HCT116 (cell line): Measurements from ENCODE around the gene GPR22. TPM values are rescaled to one million over a fixed set of nuclear protein-coding genes. Genes with fewer than 3 reads are reported as not detected.
A peak's percentile ranks its signal among the peaks of the same experiment; 100 is the strongest.

Experiments used
- ATAC-seq: fragments of 200-7000 bp; cut with Tn5 transposase; 2 replicates; pipeline ENCODE4 v1.9.1; 2020; ENCODE audit warnings: mild to moderate bottlenecking, moderate library complexity
- BruUV-seq: library from RNA; stranded (reverse); fragments of 400-500 nt; replicated peaks from 2 replicates; lab custom pipeline; 2021; lab: Mats Ljungman, UMichigan
- CTCF ChIA-PET: fragments of 300-600 bp; sonication (Branson Sonifier 250); formaldehyde crosslinking; loops from one replicate; lab custom pipeline; 2021; ENCODE audit warnings: antibody characterized with exemption; lab: Charles Lee
- POLR2A ChIA-PET: fragments of 300-600, 350-600 bp; sonication (Branson Sonifier 250); formaldehyde crosslinking; loops from one replicate; lab custom pipeline; 2021; ENCODE audit warnings: antibody characterized with exemption; lab: Charles Lee
- RAD21 ChIA-PET, 2 experiments: fragments of 300-600 bp; sonication (Branson Sonifier 250); formaldehyde crosslinking; loops; one replicate each; lab custom pipeline; 2023; ENCODE audit warnings: low total read pairs in 2 of 2; ENCODE audit not compliant: uncharacterized antibody in 2 of 2, unreplicated experiment in 2 of 2, low non-redundant PET in 1 of 2; lab: Charles Lee
- DNase-seq: peaks from one replicate; pipeline ENCODE4 v3.0.0-alpha.2; 2010; ENCODE audit warnings: low read depth, low spot score
- H2AFZ ChIP-seq: fragments of 200-600 bp; shearing (Covaris generic), sonication (generic); 2 replicates; pipeline ENCODE4 v1.6.1; 2017; ENCODE audit warnings: low read depth, mixed run types, mixed read lengths, antibody characterized with exemption, low read length; ENCODE audit not compliant: poor library complexity, severe bottlenecking
- H3K27ac ChIP-seq: 2 replicates; pipeline ENCODE4 v1.5.1; 2012; ENCODE audit warnings: low read depth, low read length
- H3K27me3 ChIP-seq: fragments of 200-600 bp; sonication (generic); 2 replicates; pipeline ENCODE4 v1.6.1; 2016; ENCODE audit warnings: mixed run types, low read length, mixed read lengths; ENCODE audit not compliant: insufficient read depth
- H3K36me3 ChIP-seq, 2 experiments: fragments of 200-500 bp in 1 of 2; fragments of 200-600 bp in 1 of 2; sonication (Bioruptor generic) in 1 of 2; sonication (generic) in 1 of 2; 2 replicates each; pipeline versions ENCODE4 v1.5.1 to v1.6.1; 2014 to 2016; ENCODE audit warnings: low read length in 2 of 2, inconsistent platforms in 1 of 2, mixed read lengths in 1 of 2, mixed run types in 1 of 2; ENCODE audit not compliant: insufficient read depth in 2 of 2, control insufficient read depth in 1 of 2
- H3K4me1 ChIP-seq, 2 experiments: fragments of 200-600 bp in 1 of 2; sonication (generic) in 1 of 2; 2 replicates each; pipeline versions ENCODE4 v1.5.1 to v1.6.1; 2012 to 2017; ENCODE audit warnings: low read length in 2 of 2, inconsistent platforms in 1 of 2, mild to moderate bottlenecking in 1 of 2, mixed read lengths in 1 of 2, mixed run types in 1 of 2, moderate library complexity in 1 of 2; ENCODE audit not compliant: insufficient read depth in 2 of 2, control insufficient read depth in 1 of 2
- H3K4me2 ChIP-seq: fragments of 200-600 bp; sonication (generic); 2 replicates; pipeline ENCODE4 v1.6.1; 2017; ENCODE audit warnings: mixed run types, low read length, mixed read lengths
- H3K4me3 ChIP-seq, 2 experiments: fragments of 200-600 bp in 1 of 2; sonication (generic) in 1 of 2; replicated peaks in 1 of 2; 2 replicates each; pipeline ENCODE4 v1.5.1; 2011 to 2016; ENCODE audit warnings: low read length in 2 of 2, control low read depth in 1 of 2, low read depth in 1 of 2, mild to moderate bottlenecking in 1 of 2, mixed read lengths in 1 of 2, mixed run types in 1 of 2
- H3K79me2 ChIP-seq: fragments of 200-600 bp; sonication (generic); 2 replicates; pipeline ENCODE4 v1.6.1; 2017; ENCODE audit warnings: mild to moderate bottlenecking, mixed run types, low read length, moderate library complexity, mixed read lengths; ENCODE audit not compliant: insufficient read depth
- H3K9ac ChIP-seq: fragments of 200-600 bp; sonication (generic); 2 replicates; pipeline ENCODE4 v1.6.1; 2016; ENCODE audit warnings: low read length, mixed read lengths
- H3K9me2 ChIP-seq: fragments of 200-600 bp; sonication (generic), shearing (Covaris generic); 2 replicates; pipeline ENCODE4 v1.6.1; 2017; ENCODE audit warnings: mixed run types, mild to moderate bottlenecking, moderate library complexity; ENCODE audit not compliant: insufficient read depth
- H3K9me3 ChIP-seq, 2 experiments: fragments of 200-500 bp in 1 of 2; fragments of 200-600 bp in 1 of 2; sonication (Bioruptor generic) in 1 of 2; sonication (generic) in 1 of 2; 2 replicates each; pipeline ENCODE4 v1.6.1; 2014 to 2017; ENCODE audit warnings: low read length in 2 of 2, mixed read lengths in 2 of 2, inconsistent platforms in 1 of 2, low read depth in 1 of 2, mild to moderate bottlenecking in 1 of 2, mixed run types in 1 of 2, moderate library complexity in 1 of 2; ENCODE audit not compliant: control insufficient read depth in 1 of 2, insufficient read depth in 1 of 2
- H4K20me1 ChIP-seq: fragments of 200-600 bp; sonication (generic), shearing (Covaris generic); 2 replicates; pipeline ENCODE4 v1.6.1; 2017; ENCODE audit warnings: mixed run types, mild to moderate bottlenecking, moderate library complexity; ENCODE audit not compliant: insufficient read depth
- CBX3 ChIP-seq: IDR thresholded peaks from 2 replicates; pipeline ENCODE4 v1.6.1; 2012; ENCODE audit warnings: low read depth
- EGR1 ChIP-seq: IDR thresholded peaks from 2 replicates; pipeline ENCODE4 v1.6.1; 2012; ENCODE audit warnings: low read depth
- EZH2 ChIP-seq: fragments of 200-600 bp; sonication (generic); IDR thresholded peaks from 2 replicates; pipeline ENCODE4 v1.6.1; 2017; ENCODE audit warnings: antibody characterized with exemption, mixed run types
- FOSL1 ChIP-seq: IDR thresholded peaks from 2 replicates; pipeline ENCODE4 v1.6.1; 2012; ENCODE audit warnings: low read depth
- JUND ChIP-seq: IDR thresholded peaks from 2 replicates; pipeline ENCODE4 v1.6.1; 2012
- POLR2A ChIP-seq: IDR thresholded peaks from 2 replicates; pipeline ENCODE4 v1.7.0; 2011; ENCODE audit warnings: borderline replicate concordance; ENCODE audit not compliant: insufficient read depth, insufficient read length; ENCODE audit errors: extremely low read depth
- POLR2AphosphoS5 ChIP-seq: IDR thresholded peaks from 2 replicates; pipeline ENCODE4 v1.6.1; 2011; ENCODE audit warnings: mild to moderate bottlenecking, low read depth, low read length, moderate library complexity
- SP1 ChIP-seq: IDR thresholded peaks from 2 replicates; pipeline ENCODE4 v1.6.1; 2012; ENCODE audit warnings: low read depth
- SRF ChIP-seq: IDR thresholded peaks from 2 replicates; pipeline ENCODE4 v1.6.1; 2012; ENCODE audit warnings: low read depth
- YY1 ChIP-seq: IDR thresholded peaks from 2 replicates; pipeline ENCODE4 v1.6.1; 2011; ENCODE audit warnings: low read length, low read depth, moderate library complexity, mild to moderate bottlenecking; ENCODE audit not compliant: insufficient replicate concordance; ENCODE audit errors: extremely low read depth
- ZBTB33 ChIP-seq: IDR thresholded peaks from 2 replicates; pipeline ENCODE4 v1.6.1; 2011; ENCODE audit warnings: mild to moderate bottlenecking, low read length, moderate library complexity; ENCODE audit not compliant: insufficient replicate concordance; ENCODE audit errors: extremely low read depth
- ZFX ChIP-seq: fragments of 450-650 bp; IDR thresholded peaks from 2 replicates; pipeline ENCODE4 v1.6.1; 2017
- intact Hi-C: fragments of 100-400 bp; cut with micrococcal nuclease; formaldehyde crosslinking; loops from 2 replicates; pipeline ENCODE4 v1.10.0; 2022
- total RNA-seq: library from RNA; stranded (reverse); gene quantifications from one replicate; pipeline ENCODE4 v1.2.1, GENCODE V29; 2021; ENCODE audit not compliant: unreplicated experiment
- TF ChIP-seq, protein P1 (sequence below): IDR thresholded peaks from 2 replicates; pipeline ENCODE4 v1.6.1; 2012; ENCODE audit warnings: low read depth

Gene GPR22
- total RNA-seq, 1 experiment from 2014 or later: not detected

GRCh38 chr7:107446988-107447387 is 22.9 kb upstream of the GPR22 start:
- TF ChIP-seq, protein P1, sequence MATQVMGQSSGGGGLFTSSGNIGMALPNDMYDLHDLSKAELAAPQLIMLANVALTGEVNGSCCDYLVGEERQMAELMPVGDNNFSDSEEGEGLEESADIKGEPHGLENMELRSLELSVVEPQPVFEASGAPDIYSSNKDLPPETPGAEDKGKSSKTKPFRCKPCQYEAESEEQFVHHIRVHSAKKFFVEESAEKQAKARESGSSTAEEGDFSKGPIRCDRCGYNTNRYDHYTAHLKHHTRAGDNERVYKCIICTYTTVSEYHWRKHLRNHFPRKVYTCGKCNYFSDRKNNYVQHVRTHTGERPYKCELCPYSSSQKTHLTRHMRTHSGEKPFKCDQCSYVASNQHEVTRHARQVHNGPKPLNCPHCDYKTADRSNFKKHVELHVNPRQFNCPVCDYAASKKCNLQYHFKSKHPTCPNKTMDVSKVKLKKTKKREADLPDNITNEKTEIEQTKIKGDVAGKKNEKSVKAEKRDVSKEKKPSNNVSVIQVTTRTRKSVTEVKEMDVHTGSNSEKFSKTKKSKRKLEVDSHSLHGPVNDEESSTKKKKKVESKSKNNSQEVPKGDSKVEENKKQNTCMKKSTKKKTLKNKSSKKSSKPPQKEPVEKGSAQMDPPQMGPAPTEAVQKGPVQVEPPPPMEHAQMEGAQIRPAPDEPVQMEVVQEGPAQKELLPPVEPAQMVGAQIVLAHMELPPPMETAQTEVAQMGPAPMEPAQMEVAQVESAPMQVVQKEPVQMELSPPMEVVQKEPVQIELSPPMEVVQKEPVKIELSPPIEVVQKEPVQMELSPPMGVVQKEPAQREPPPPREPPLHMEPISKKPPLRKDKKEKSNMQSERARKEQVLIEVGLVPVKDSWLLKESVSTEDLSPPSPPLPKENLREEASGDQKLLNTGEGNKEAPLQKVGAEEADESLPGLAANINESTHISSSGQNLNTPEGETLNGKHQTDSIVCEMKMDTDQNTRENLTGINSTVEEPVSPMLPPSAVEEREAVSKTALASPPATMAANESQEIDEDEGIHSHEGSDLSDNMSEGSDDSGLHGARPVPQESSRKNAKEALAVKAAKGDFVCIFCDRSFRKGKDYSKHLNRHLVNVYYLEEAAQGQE: no peak
- TF ChIP-seq POLR2A (no peak), FOSL1 (0 out of 2 replicates have a peak, but pooled peaks have one; percentile 20), EGR1 (no peak), SP1 (peak; percentile 24; the same call in 1 of the 2 replicates), POLR2AphosphoS5 (no peak), YY1 (no peak), CBX3 (no peak), SRF (no peak), ZBTB33 (no peak), ZFX (no peak), EZH2 (no peak), JUND (peak; percentile 43; the same call in 1 of the 2 replicates)
- H3K27ac ChIP-seq: no peak overlapping the region
- POLR2A ChIA-PET: no interaction called here
- DNase-seq: no peak
- H3K9me3 ChIP-seq: no peaks in the 10 kb centered on the region
- H3K4me3 ChIP-seq: no peak overlapping the region
- H3K9ac ChIP-seq: no peak overlapping the region
- peak overlapping the region; percentile 1; the same call in 1 of the 2 replicates for H3K4me2 ChIP-seq
- intact Hi-C loops: no loop called here
- no TSS peak for BruUV-seq
- CTCF ChIA-PET: no interaction called here
- no peaks in the 10 kb centered on the region for H4K20me1 ChIP-seq
- H3K9me2 ChIP-seq: no peaks in the 10 kb centered on the region
- no peak overlapping the region for H2AFZ ChIP-seq
- peaks cover 0 to 12% of the 10 kb centered on the region in 2 experiments; a peak in 2 of 4 replicates for H3K4me1 ChIP-seq
- peak; percentile 42; the same call in 1 of the 2 replicates for ATAC-seq
- no peaks in the 10 kb centered on the region for H3K79me2 ChIP-seq
- no peaks in the 10 kb centered on the region for H3K27me3 ChIP-seq
- H3K36me3 ChIP-seq: no peaks in the 10 kb centered on the region
- RAD21 ChIA-PET: no interaction called here
